Measurements from ENCODE around the gene LGI2. TPM values are rescaled to one million over a fixed set of nuclear protein-coding genes. Genes with fewer than 3 reads are reported as not detected.

LGI2 gene
- total RNA-seq, 1 donor from 2014 or later = 3.0 TPM

DNA sequence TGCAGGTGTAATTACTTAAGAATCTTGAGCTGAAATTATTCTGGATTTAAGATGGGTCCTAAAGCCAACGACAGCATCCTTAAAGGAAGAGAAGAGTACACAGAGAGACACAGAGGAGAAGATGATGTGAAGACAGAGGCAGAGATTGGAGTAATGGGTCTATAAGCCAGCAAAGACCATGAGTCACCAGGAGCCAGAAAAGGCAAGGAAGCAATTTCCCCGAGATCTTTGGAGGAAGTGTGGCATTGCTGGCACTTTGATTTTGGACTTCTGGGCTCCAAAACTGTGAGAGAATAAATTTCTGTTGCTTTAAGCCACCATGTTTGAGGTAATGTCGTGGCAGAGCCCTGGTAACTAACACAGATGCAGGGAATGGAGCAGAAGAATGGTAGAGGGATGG is 32.4 kb upstream of the LGI2 start:
- H3K9me3 ChIP-seq (replicated peaks) = peaks cover 8% of the 10 kb centered on the region
- no peak for TF ChIP-seq CTCF (IDR thresholded peaks at IDR 0.05; ENCODE audit: borderline replicate concordance)
- peaks cover 8% of the 10 kb centered on the region for H3K4me1 ChIP-seq
- no peak for DNase-seq
- no peak overlapping the region for H3K27ac ChIP-seq (replicated peaks)
- intact Hi-C loops (cut with micrococcal nuclease) = no loop called here
- no peak overlapping the region for H3K4me3 ChIP-seq
- no peaks in the 10 kb centered on the region for H3K36me3 ChIP-seq
- no peaks in the 10 kb centered on the region for H3K27me3 ChIP-seq (ENCODE audit: low read depth)

GRCh38 chr4:25062098-25062497 is 31.4 kb upstream of the LGI2 start:
- Histone ChIP-seq H3K4me1 (peaks cover 8% of the 10 kb centered on the region), H3K9me3 (replicated peaks) (peaks cover 8% of the 10 kb centered on the region), H3K27ac (replicated peaks) (no peak overlapping the region), H3K27me3 (ENCODE audit: low read depth) (no peaks in the 10 kb centered on the region), H3K4me3 (no peak overlapping the region), H3K36me3 (no peaks in the 10 kb centered on the region)
- TF ChIP-seq CTCF (IDR thresholded peaks at IDR 0.05; ENCODE audit: borderline replicate concordance) = no peak
- no peak for DNase-seq
- intact Hi-C loops (cut with micrococcal nuclease) = no loop called here

- intact Hi-C loops (cut with micrococcal nuclease) = no loop called here
- no peak overlapping the region for H3K4me3 ChIP-seq
- H3K4me1 ChIP-seq = peaks cover 8% of the 10 kb centered on the region
- H3K9me3 ChIP-seq (replicated peaks) = peaks cover 8% of the 10 kb centered on the region
- no peak for TF ChIP-seq CTCF (IDR thresholded peaks at IDR 0.05; ENCODE audit: borderline replicate concordance)
- no peaks in the 10 kb centered on the region for H3K36me3 ChIP-seq
- H3K27me3 ChIP-seq (ENCODE audit: low read depth) = no peaks in the 10 kb centered on the region
- no peak for DNase-seq
- H3K27ac ChIP-seq (replicated peaks) = peak overlapping the region; percentile 33
Measured at GRCh38 chr4:25061602-25062001, 30.9 kb upstream of the LGI2 start.

GRCh38 chr4:25060963-25061340 is 30.2 kb upstream of the LGI2 start:
- TF ChIP-seq CTCF (IDR thresholded peaks at IDR 0.05; ENCODE audit: borderline replicate concordance) = no peak
- H3K36me3 ChIP-seq = no peaks in the 10 kb centered on the region
- peaks cover 8% of the 10 kb centered on the region for H3K4me1 ChIP-seq
- H3K4me3 ChIP-seq = no peak overlapping the region
- peak overlapping the region; percentile 33 for H3K27ac ChIP-seq (replicated peaks)
- intact Hi-C loops (cut with micrococcal nuclease) = no loop called here
- H3K27me3 ChIP-seq (ENCODE audit: low read depth) = no peaks in the 10 kb centered on the region
- peaks cover 8% of the 10 kb centered on the region for H3K9me3 ChIP-seq (replicated peaks)
- no peak for DNase-seq

DNA sequence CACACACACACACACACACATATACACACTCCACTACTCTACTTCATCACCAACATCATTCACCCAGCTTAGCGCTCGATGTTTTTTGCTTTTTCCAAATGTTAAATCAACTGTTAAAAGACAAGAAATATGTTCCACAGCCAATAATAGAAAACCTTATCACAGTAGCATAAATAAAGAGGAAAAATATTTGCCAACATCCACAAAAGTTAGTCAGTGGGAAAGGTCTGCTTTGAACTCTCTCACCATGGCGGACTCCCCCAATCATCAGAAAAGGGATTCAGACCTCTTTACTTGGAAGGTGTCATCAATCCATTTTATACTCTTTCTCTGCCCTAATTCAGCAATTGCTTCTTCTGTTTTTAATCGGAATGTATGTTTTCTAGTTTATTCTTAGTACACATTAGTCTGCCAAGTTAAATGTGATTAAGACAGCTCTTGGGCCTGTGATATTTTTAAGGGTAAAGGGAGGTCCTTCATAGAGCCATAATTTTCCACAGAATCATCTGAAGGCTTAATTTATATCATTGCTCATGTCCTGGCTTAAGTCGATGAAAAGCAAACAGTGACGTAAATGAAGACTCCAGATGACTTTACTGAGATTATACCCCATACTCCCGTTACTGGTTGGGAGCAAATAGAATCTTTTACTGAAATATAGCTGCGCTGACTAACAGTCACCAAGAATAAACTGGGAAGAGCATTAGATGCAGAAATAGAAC is 29.7 kb upstream of the LGI2 start:
- no peak for TF ChIP-seq CTCF (IDR thresholded peaks at IDR 0.05; ENCODE audit: borderline replicate concordance)

More for the DNA sequence above, 29.7 kb upstream of the LGI2 start:
- no peak for DNase-seq
- intact Hi-C loops (cut with micrococcal nuclease) = no loop called here
- Histone ChIP-seq H3K4me3 (no peak overlapping the region), H3K27ac (replicated peaks) (peak overlapping the region; percentile 33), H3K27me3 (ENCODE audit: low read depth) (no peaks in the 10 kb centered on the region), H3K9me3 (replicated peaks) (peaks cover 8% of the 10 kb centered on the region), H3K4me1 (peaks cover 8% of the 10 kb centered on the region), H3K36me3 (no peaks in the 10 kb centered on the region)
